Measurements from ENCODE around the gene COCH. TPM values are rescaled to one million over a fixed set of nuclear protein-coding genes. Genes with fewer than 3 reads are reported as not detected.
"Not testable (repeated sequence)": the region's sequence is repeated elsewhere in the genome, so short reads cannot be mapped to it uniquely, and the experiment has no call there.

The COCH gene
- total and polyA plus RNA-seq, 5 experiments from 2014 or later = 0.13 to 0.91 (median 0.55) TPM

- no peak overlapping the region for H3K4me3 Mint-ChIP-seq
- H3K27ac Mint-ChIP-seq = no peak overlapping the region
- no peaks in the 10 kb centered on the region for H3K27me3 Mint-ChIP-seq
- no peaks in the 10 kb centered on the region for H3K4me1 Mint-ChIP-seq
- H3K36me3 Mint-ChIP-seq = peaks cover 0 to 36% (median 10%) of the 10 kb centered on the region in 3 donors
- H3K9me3 Mint-ChIP-seq = no peaks in the 10 kb centered on the region
- ATAC-seq (no peak), DNase-seq (no peak)
- POLR2A ChIA-PET = no interaction called here
Observed at GRCh38 chr14:30908826-30909225, 34.5 kb downstream of the COCH start.

DNA sequence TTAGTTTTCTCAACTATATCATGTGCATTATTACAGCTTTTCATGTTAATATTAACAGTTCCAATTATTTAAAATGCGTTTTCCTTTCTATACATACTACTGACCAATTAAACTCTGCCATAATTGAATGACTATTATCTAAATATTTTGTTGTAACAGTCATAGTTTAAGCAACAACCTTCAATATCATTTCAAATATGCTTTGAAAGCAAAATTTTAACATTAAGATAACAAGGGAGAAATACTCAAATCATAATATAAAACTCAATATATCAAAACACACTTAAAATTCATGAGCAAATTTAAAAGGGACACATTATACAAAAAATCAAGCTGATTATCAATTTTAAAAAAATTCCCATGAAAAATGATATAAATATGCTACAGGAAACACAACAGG lies 40.5 kb downstream of the COCH start:
- no peak overlapping the region for H3K4me3 Mint-ChIP-seq
- H3K27ac Mint-ChIP-seq = peak overlapping the region in 2 of 10 donors; percentile 9 to 11
- peaks cover 0 to 30% (median 7%) of the 10 kb centered on the region in 3 donors for H3K36me3 Mint-ChIP-seq
- peaks cover 0 to 4% (median 0%) of the 10 kb centered on the region in 4 donors for H3K4me1 Mint-ChIP-seq
- POLR2A ChIA-PET = interaction anchor here (0.5 kb wide), 1 partner anchor 13 kb away, joined by 3 read pairs; no protein-coding TSS in a partner anchor
- no peak for ATAC-seq
- no peak for DNase-seq
- no peaks in the 10 kb centered on the region for H3K27me3 Mint-ChIP-seq
- H3K9me3 Mint-ChIP-seq = no peaks in the 10 kb centered on the region

DNA sequence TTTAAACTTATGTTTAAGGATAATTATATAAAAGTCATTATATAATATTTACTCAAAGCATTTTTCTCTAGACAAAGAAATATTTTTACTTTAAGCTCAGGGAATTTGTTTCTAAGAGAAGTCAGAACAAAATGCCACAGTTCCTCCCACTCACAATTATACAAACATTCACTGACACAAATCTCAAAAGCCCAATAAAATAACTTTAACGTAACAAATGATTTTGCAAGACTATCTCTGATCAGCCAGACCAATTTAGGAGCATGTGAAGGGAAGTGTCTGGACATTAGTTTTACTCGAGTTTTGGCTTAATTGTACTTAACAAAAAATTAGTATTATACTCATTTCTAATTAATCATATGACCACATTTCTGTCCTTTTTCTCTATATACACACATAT lies 41.2 kb downstream of the COCH start:
- Mint-ChIP-seq H3K4me3 (no peak overlapping the region), H3K36me3 (peaks cover 0 to 34% (median 7%) of the 10 kb centered on the region in 3 donors), H3K9me3 (no peaks in the 10 kb centered on the region), H3K27ac (no peak overlapping the region), H3K4me1 (peaks cover 0 to 4% (median 0%) of the 10 kb centered on the region in 4 donors), H3K27me3 (no peaks in the 10 kb centered on the region)
- POLR2A ChIA-PET = interaction anchor here (0.5 kb wide), 1 partner anchor 13 kb away, joined by 3 read pairs; no protein-coding TSS in a partner anchor
- ATAC-seq = no peak
- DNase-seq = no peak

DNA sequence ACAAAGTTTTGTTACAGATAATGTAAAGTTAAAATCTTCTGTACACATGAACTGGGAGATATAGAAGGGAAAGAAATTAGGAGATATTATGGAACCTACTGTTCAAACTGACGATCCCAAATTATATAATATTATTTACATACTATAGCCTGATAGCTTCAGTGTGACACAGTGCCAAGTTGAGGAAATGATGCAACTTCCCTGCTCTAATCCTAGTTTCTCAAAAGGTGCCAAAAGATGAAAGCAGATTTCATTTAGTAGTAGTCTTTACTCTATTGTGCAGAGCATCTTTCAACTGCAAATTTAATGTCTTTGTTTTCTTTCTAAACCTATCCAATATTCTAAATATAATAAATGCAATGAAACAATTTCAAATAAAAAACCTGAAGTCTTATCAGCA lies 46.9 kb downstream of the COCH start:
- no peak overlapping the region for H3K27ac Mint-ChIP-seq
- POLR2A ChIA-PET = no interaction called here
- peaks cover 0 to 8% (median 0%) of the 10 kb centered on the region in 4 donors for H3K4me1 Mint-ChIP-seq
- no peak for DNase-seq
- H3K27me3 Mint-ChIP-seq = no peaks in the 10 kb centered on the region
- H3K4me3 Mint-ChIP-seq = no peak overlapping the region
- H3K9me3 Mint-ChIP-seq = no peaks in the 10 kb centered on the region
- no peak for ATAC-seq
- peaks cover 0 to 50% (median 18%) of the 10 kb centered on the region in 3 donors for H3K36me3 Mint-ChIP-seq

GRCh38 chr14:30921788-30922187 lies 47.4 kb downstream of the COCH start:
- Mint-ChIP-seq H3K27ac (no peak overlapping the region), H3K9me3 (no peaks in the 10 kb centered on the region), H3K36me3 (peaks cover 0 to 50% (median 18%) of the 10 kb centered on the region in 3 donors), H3K27me3 (no peaks in the 10 kb centered on the region), H3K4me1 (peaks cover 0 to 8% (median 0%) of the 10 kb centered on the region in 4 donors), H3K4me3 (no peak overlapping the region)
- DNase-seq (no peak), ATAC-seq (no peak)
- POLR2A ChIA-PET = no interaction called here

GRCh38 chr14:30925254-30925653 lies 50.9 kb downstream of the COCH start:
- no peak overlapping the region for H3K27ac Mint-ChIP-seq
- H3K36me3 Mint-ChIP-seq = peaks cover 0 to 40% (median 13%) of the 10 kb centered on the region in 3 donors
- no peaks in the 10 kb centered on the region for H3K9me3 Mint-ChIP-seq
- DNase-seq (no peak), ATAC-seq (no peak)
- peaks cover 0 to 4% (median 0%) of the 10 kb centered on the region in 4 donors for H3K4me1 Mint-ChIP-seq
- H3K4me3 Mint-ChIP-seq = no peak overlapping the region
- H3K27me3 Mint-ChIP-seq = no peaks in the 10 kb centered on the region
- POLR2A ChIA-PET = no interaction called here

DNA sequence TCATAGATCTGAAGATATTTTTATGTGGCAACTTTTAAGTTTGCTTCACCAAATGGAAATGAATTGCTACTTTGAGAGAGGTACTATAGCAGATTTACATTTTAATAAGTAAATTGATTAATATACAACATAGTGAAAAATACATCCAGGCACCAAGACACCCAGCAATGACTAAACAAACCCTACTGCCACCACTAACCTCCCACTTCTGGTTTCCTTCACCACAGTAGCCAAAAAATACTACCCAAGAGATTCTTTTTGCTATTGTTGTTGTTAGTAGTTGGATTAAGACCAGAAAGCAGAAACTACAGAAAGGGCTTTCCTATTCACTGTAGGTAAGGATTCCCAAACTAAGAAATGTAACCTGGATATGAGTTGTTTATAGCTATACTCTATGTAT lies 54.1 kb downstream of the COCH start:
- Mint-ChIP-seq H3K9me3 (no peaks in the 10 kb centered on the region), H3K4me3 (no peak overlapping the region), H3K27me3 (no peaks in the 10 kb centered on the region), H3K4me1 (no peaks in the 10 kb centered on the region), H3K27ac (peak overlapping the region in 1 of 10 donors; percentile 43), H3K36me3 (peaks cover 0 to 45% (median 5%) of the 10 kb centered on the region in 3 donors)
- ATAC-seq (no peak), DNase-seq (no peak)
- POLR2A ChIA-PET = no interaction called here

- ATAC-seq, H3K9me3 Mint-ChIP-seq: not testable (repeated sequence)
Observed at GRCh38 chr14:30933937-30934336, 59.6 kb downstream of the COCH start.

DNA sequence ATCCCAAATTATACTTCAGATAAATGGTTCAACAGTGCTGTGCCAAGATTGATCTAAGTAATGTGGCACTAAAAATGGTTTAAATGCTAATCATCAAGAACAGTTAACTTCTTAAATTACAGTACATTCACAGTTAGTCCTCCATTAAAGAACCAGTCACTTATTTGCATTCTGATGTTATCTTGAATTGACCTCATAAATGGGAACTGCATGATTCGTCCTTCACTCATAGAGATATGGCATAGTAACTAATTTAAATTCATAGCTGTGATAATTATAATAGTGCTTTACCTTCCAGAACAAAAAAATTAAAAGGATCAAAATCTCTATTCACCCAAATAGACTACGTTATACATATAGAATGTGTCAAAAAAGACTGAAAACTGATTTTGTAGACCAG lies 61.1 kb downstream of the COCH start:
- Mint-ChIP-seq H3K36me3 (peaks cover 4 to 85% (median 12%) of the 10 kb centered on the region in 3 donors), H3K27me3 (no peaks in the 10 kb centered on the region), H3K4me3 (no peak overlapping the region), H3K4me1 (peaks cover 0 to 5% (median 0%) of the 10 kb centered on the region in 4 donors), H3K27ac (no peak overlapping the region), H3K9me3 (no peaks in the 10 kb centered on the region)
- POLR2A ChIA-PET = no interaction called here
- no peak for DNase-seq
- no peak for ATAC-seq

More at GRCh38 chr14:30933937-30934336, 59.6 kb downstream of the COCH start:
- H3K4me1 Mint-ChIP-seq, H3K4me3 Mint-ChIP-seq, DNase-seq, H3K27ac Mint-ChIP-seq, H3K27me3 Mint-ChIP-seq, POLR2A ChIA-PET: not testable (repeated sequence)
- H3K36me3 Mint-ChIP-seq = peaks cover 4 to 70% (median 12%) of the 10 kb centered on the region in 3 donors

DNA sequence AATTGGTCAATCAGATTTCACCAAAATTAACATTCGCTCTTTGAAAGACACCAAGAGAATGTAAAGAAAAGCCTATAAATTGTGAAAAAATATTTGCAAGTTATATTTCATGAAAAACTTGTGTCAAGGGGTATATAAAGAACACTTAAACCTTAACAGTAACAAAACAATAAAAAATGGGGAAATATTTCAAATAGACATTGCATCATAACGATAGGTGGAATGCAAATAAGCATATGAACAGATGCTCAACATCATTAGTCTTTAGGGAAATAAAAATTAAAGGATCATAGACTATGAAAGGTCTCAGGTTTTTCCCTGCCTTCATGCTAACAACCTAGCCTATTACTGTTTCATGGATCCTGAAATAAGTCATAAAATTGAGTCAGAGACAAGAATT lies 64.3 kb downstream of the COCH start:
- Mint-ChIP-seq H3K4me1 (peaks cover 0 to 8% (median 3%) of the 10 kb centered on the region in 4 donors), H3K4me3 (no peak overlapping the region), H3K9me3 (no peaks in the 10 kb centered on the region), H3K27me3 (no peaks in the 10 kb centered on the region), H3K27ac (peak overlapping the region in 1 of 10 donors; percentile 41), H3K36me3 (peaks cover 4 to 88% (median 18%) of the 10 kb centered on the region in 3 donors)
- POLR2A ChIA-PET = no interaction called here
- no peak for ATAC-seq
- no peak for DNase-seq

Other genes with a start within 250 kb of the COCH start
- gene AP4S1, start 151.1 kb downstream of the COCH start, total RNA-seq = 10 to 100 TPM; 19.2 to 22.2 TPM
- gene AP4S1, start 151.1 kb downstream of the COCH start, polyA plus RNA-seq = 10 to 100 TPM in 1 of 3 donors, 1 to 10 TPM in 2; 6.1 to 11.1 (median 8.3) TPM
- 10 to 100 TPM; 23.3 to 26.8 TPM for gene STRN3, start 151.8 kb downstream of the COCH start, total RNA-seq
- 1 to 10 TPM; 3.0 to 4.8 (median 3.2) TPM for gene STRN3, start 151.8 kb downstream of the COCH start, polyA plus RNA-seq